ENCODE results near the gene MLLT6. TPM values are rescaled to one million over a fixed set of nuclear protein-coding genes. Genes with fewer than 3 reads are reported as not detected.

MLLT6 gene
- total RNA-seq, 4 donors from 2014 or later = 68.7 to 272 (median 100) TPM

DNA sequence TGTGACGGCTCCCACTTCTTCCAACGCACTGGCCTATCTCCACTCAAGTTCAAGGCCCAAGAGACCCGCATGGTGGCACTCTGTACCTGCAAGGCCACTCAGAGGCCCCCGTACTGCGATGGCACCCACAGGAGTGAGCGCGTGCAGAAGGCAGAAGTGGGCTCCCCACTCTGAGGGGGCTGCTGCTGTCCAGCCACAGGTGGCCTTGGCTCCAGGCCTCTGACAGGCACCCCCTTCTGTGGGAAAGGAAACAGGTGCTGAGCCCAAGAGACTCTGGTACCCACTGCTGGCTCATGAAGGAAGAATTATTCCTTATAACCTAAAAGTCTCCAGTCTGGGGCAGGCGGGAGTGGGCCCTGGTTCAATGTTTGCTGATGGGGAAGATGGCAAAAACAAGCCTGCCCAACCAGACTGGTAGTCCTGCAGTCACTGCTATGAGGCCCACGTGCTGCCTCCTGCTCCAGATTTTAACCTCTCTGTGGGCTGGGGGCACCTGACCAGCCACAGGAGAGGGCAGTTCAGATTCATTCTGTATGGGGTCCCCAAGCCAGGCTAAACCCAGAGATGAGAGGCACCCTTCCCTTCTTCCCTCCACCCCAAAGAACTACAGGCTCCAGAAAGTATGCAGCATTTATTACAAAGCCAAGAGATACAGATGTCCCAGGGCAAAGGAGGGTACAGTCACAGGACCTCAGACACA is 28.4 kb downstream of the MLLT6 start:
- Histone ChIP-seq H3K9me3 (no peaks in the 10 kb centered on the region), H3K4me1 (peaks cover 32 to 63% (median 40%) of the 10 kb centered on the region in 4 donors), H3K4me3 (no peak overlapping the region), H3K36me3 (no peaks in the 10 kb centered on the region), H3K27me3 (no peaks in the 10 kb centered on the region), H3K27ac (peak overlapping the region; percentile 94 to 98 (median 96))
- in situ Hi-C loops (cut with MboI; ENCODE audit: low pct_ligation_motif_present in 1 of 4, low pct_unique_long_range_greater_than_20kb in 1 of 4, low sequenced_read_pairs in 3 of 4) = loop anchor here in 3 of 4 donors (5.0 to 10.0 kb wide), 2 partner anchors 56 to 59 kb away; partner anchors contain the start of gene EPOP (in 2 of the 3)
- TF ChIP-seq POLR2A (IDR thresholded peaks at IDR 0.05) = no peak
- TF ChIP-seq CTCF (IDR thresholded peaks at IDR 0.05) = peak in 1 of 5 experiments; percentile 11
- DNase-seq = no peak
- 66% methylated on average over 9 of the region's 9 CpGs; no CpG with 5 or more reads in 1 of the 2 donors for WGBS, 2 donors (ENCODE audit: low coverage in 1 of 2)
- intact Hi-C loops (cut with DNase I; ENCODE audit: low total_unique reads) = loop anchor here (2.0 kb wide), 1 partner anchor 59 kb away; the partner anchor contains the start of gene EPOP

GRCh38 chr17:38733982-38734973 is 29.2 kb downstream of the MLLT6 start:
- peaks cover 27 to 61% (median 36%) of the 10 kb centered on the region in 4 donors for H3K4me1 ChIP-seq
- in situ Hi-C loops (cut with MboI; ENCODE audit: low pct_ligation_motif_present in 1 of 4, low pct_unique_long_range_greater_than_20kb in 1 of 4, low sequenced_read_pairs in 3 of 4) = loop anchor here in 3 of 4 donors (5.0 to 10.0 kb wide), 2 partner anchors 57 to 59 kb away; partner anchors contain the start of gene EPOP (in 2 of the 3)

DNA sequence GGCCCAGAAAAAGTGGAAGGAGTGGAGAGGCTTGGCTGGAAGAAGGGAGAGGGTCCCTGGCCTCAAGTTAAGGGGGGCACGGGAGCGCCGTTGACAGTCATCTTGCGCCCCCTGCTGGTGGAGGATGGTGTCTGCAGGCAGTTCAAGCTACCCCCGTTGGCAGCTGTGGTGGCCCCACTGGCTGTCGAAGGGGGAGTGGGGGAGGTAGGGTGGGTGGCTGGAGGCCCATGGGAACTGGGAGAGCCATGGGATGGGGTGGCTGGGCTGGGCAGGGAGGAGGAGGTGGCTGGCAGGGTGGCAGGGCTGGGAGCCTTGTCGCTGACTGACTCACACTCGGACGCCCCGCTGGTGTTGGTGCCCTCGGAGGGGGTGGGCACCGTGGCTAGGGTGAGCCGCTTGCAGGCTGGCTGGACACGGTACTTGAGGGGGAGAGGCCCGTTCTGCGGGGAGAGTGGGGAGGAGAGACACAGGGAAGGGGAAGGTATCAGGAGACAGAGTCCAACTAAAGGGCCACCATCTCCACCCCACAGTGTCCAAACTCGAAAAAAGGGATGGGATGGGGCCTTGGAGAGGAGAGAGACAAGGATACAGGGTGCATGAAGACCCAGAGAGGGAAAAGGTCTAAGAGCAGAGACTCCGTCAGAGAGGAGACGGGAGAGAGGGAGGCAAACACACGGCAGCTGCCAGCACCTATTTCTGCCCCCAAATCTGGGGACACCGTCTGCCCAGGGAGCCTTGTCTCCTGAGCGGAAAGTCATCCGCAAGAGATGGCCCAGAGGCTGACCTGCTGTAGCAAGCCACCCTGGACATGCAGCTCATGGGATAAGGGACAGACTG is 30.3 kb downstream of the MLLT6 start:
- H3K36me3 ChIP-seq = no peaks in the 10 kb centered on the region
- WGBS, 2 donors (ENCODE audit: low coverage in 1 of 2) = 23 to 45% methylated on average over 5 to 23 of the region's 23 CpGs
- no peaks in the 10 kb centered on the region for H3K27me3 ChIP-seq
- H3K27ac ChIP-seq = peak overlapping the region in 1 of 4 donors; percentile 23
- peaks cover 22 to 65% (median 33%) of the 10 kb centered on the region in 4 donors for H3K4me1 ChIP-seq
- H3K4me3 ChIP-seq = no peak overlapping the region
- peak; percentile 66 for DNase-seq
- no peaks in the 10 kb centered on the region for H3K9me3 ChIP-seq
- intact Hi-C loops (cut with DNase I; ENCODE audit: low total_unique reads) = no loop called here
- TF ChIP-seq CTCF (IDR thresholded peaks at IDR 0.05) (peak; percentile 95 to 99 (median 97)), POLR2A (IDR thresholded peaks at IDR 0.05) (peak; percentile 21), EP300 (IDR thresholded peaks at IDR 0.05; ENCODE audit: low read depth) (no peak), POLR2AphosphoS5 (IDR thresholded peaks at IDR 0.05) (peak in 1 of 3 donors; percentile 4)
- in situ Hi-C loops (cut with MboI; ENCODE audit: low pct_ligation_motif_present in 1 of 4, low pct_unique_long_range_greater_than_20kb in 1 of 4, low sequenced_read_pairs in 3 of 4) = loop anchor here in 2 of 4 donors (10.0 kb wide), 1 partner anchor 61 kb away; the partner anchor contains the start of gene EPOP (in 2 of the 2)

More at GRCh38 chr17:38733982-38734973, 29.2 kb downstream of the MLLT6 start:
- Histone ChIP-seq H3K4me3 (no peak overlapping the region), H3K9me3 (no peaks in the 10 kb centered on the region), H3K27me3 (no peaks in the 10 kb centered on the region), H3K27ac (peak overlapping the region in 2 of 4 donors; percentile 23 to 95), H3K36me3 (no peaks in the 10 kb centered on the region)
- TF ChIP-seq CTCF (IDR thresholded peaks at IDR 0.05) = no peak
- no peak for TF ChIP-seq POLR2AphosphoS5 (IDR thresholded peaks at IDR 0.05)
- TF ChIP-seq EP300 (IDR thresholded peaks at IDR 0.05; ENCODE audit: low read depth) = no peak
- TF ChIP-seq POLR2A (IDR thresholded peaks at IDR 0.05) = no peak
- intact Hi-C loops (cut with DNase I; ENCODE audit: low total_unique reads) = loop anchor here (2.0 kb wide), 1 partner anchor 59 kb away; the partner anchor contains the start of gene EPOP
- DNase-seq = no peak
- 60 to 100% methylated on average over 1 to 15 of the region's 15 CpGs for WGBS, 2 donors (ENCODE audit: low coverage in 1 of 2)
